Renal cortex interstitium (tissue), 11 donors: ENCODE results near the gene TTC39B. TPM values are rescaled to one million over a fixed set of nuclear protein-coding genes. Genes with fewer than 3 reads are reported as not detected.

Experiments used
- DNase-seq, 11 donors: peaks; one replicate each; pipeline ENCODE4 v3.0.0-alpha.2; 2013; ENCODE audit warnings: low read depth in 9 of 11, low spot score in 4 of 11; ENCODE audit errors: extremely low read depth in 1 of 11
- polyA plus RNA-seq, 3 donors: library from polyadenylated mRNA; unstranded; fragments of 120-200 nt; gene quantifications; one replicate each; pipeline ENCODE4 v1.2.1, GENCODE V29; 2013; ENCODE audit not compliant: insufficient read length in 3 of 3

TTC39B gene
- polyA plus RNA-seq, 3 donors: 6.6 to 9.0 (median 7.5) TPM

DNA sequence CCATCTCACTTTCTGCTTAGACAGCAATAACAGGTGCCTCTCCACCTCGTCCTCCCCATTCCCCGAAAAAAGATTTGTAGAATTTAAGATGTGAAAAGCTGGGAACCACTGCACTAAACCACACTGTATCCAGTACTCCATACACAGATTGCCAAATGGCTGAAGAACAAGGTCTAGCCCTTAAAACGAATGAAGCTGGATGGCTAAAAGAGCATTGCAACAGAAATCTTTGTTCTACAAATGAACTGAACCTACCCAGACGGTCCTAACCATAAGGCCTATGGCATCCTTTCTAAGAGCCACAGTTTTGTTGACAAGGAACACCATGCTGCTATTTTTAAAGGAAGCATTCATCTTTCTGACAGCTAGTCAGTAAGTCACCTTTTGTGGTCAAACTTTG lies 152.3 kb downstream of the TTC39B start:
- no peak for DNase-seq

DNA sequence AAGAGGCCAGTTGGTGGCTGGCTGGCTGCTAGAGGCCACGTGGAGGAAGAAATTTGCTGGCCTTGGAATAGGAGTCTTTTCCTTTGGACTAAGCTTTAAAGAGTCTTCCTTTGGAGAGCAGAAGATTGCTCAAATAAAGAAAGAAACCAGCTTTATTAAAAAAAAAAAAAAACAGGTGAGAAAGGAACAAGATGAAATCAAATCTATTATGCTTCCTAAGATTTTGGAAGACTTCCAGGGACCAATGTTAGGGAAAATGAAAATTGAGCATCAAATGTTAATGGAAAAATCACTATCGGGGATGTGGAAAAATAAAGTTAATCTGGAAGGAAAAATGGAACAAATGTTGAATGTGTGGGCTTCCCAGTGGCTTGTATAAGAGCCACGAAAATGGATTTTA lies 153.1 kb downstream of the TTC39B start:
- no peak for DNase-seq

DNA sequence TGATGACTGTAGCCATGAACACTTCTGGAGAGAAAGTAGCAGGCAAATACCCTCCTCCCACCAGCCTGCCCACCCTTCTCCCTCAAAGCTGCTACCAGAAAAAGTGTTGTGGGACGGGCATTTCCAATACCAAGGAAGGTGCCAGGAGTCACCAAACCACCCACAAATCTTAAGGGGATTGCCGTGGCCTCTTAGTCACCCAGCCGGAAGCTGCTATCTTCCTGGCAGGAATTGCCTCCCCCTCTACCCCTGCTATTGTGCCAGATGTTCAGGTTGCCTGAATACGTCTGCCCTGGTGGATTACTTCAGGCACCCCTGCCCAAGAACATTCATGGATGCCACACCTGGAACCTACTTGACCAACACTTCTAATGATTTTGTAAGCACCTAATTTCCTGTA lies 156.1 kb downstream of the TTC39B start:
- DNase-seq: no peak

DNA sequence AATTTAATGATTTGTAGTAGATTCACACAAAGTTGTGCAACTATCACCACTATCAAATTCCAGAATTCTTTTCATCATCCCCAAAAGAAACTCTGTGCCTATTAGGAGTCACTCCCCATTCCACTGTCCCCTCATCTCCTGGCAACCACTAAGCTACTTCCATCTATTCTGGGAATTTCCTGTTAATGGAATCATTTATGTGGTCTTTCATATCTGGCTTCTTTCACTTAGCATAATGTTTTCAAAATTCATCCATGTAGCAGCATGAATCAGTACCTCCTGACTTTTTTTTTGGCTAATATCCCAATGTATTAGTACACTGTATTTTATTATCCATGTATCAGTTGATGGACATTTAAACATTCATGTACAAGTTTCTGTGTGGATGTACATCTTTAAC lies 157.6 kb downstream of the TTC39B start:
- no peak for DNase-seq

DNA sequence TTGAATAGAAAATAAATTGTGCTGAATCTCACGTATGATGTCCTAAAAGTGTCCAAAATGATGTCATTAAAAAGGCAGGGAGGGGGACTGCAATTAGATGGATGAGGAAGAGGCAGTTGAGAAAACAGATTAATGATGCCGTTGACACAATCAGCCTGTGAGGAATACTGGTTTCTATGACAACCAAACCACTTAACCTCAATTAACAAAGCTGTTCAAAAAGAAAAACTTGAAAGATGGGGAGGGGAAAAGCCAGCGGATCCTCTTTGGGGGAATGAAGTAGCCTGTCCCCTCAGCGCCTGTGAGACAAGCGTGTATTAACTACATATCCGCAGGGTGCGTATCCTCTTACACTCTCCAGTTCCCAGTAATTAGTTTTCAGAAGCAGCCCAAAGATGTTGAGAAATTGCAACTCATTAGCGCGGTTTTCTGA lies 160.7 kb downstream of the TTC39B start:
- no peak for DNase-seq

DNA sequence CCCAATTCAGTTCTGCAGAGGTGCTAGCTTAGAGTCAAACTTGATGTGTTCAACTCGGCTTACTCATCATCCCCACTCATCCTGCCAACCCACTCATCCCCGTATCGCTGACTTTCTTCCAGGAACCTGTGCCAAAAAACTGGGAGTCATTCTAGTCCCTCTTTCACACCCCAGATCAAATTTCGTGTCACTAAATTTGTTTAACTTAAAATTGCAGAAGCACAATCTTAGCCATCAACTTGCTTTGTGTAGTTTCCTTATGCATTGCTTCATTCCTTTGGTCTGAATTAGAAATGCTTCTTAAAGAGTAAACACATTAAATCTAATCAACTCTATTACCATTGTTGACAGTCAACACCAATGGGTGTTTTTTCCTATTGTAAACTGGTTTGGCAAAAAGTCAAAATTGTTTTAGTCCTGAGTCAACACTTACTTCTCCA lies 162.4 kb downstream of the TTC39B start:
- no peak for DNase-seq

DNA sequence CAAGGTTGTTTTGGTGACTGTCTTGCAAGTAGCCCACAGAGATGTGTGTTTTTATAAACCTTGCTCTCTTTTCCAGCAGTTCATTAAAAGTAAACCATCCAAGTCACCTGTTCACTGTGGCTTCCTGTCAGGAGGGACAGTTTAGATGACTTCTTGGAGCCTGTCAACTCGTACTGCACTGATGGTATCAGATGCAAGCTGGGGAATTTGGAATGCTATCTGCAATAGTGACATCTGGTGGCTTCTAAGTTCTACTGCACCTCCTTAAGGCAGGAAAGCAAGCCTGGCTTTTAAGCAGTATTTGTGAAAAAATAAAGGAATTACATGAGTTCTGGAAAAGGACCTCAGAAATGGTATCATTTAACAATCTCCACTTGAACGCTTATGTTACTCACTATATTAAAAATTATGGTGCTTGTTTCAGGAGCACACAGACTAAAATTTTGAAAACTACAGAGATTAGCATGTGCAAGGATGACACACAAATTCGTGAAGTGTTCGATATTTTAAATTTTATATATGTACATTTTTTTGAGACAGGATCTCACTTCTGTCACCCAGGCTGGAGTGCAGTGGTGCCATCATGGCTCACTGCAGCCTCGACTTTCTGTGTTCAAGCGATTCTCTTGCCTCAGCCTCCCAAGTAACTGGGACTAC lies 164.0 kb downstream of the TTC39B start:
- peak in 7 of 11 donors; percentile 33 to 70 (median 45) for DNase-seq

DNA sequence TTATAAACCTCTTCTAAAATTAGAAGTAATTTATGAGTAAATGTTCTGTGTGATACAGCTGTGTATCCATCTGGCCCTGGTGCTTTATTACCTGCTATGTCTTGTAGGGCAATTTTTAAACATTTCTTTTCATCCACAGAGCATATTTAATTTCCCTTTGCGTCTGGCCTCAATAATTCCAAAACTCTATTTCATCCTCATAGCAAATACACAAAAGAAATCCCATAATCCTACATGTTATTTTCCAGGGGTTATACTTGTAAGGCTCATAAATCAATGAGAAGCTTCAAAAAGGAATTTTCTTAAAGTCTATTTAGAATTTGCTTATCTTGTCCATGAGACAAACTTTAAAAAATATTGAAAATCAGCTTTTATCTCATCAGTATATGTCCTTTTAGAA lies 167.0 kb downstream of the TTC39B start:
- DNase-seq: no peak

DNA sequence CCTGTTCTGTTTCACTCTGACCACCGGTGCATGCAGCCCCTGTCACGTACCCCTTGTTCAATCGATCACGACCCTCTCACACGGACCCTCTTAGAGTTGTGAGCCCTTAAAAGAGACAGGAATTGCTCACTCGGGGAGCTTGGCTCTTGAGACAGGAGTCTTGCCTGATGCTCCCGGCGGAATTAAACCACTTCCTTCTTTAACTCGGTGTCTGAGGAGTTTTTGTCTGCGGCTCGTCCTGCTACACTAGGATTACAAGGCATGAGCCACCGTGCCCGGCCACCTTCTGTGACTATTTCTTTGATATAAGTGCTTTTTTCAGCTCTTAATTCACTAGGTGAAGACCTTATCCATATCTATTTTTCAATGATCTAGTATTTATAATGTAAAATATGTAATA lies 167.5 kb downstream of the TTC39B start:
- DNase-seq: no peak

DNA sequence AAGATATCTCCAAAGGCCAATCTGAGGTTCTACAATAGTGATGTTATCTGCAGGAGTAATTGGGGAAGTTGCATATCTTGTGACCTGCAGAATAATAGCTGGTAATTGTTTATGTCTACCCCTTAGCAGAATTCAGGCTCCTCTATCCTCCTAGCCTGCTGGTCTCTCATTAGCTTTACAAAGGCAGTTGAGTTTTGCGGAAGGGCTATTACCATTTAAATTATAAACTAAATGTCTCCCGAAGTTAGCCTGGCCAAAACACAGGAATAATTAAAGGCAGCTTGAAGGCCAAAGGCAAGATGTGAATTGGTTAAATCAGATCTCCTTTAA lies 168.7 kb downstream of the TTC39B start:
- DNase-seq: no peak

DNA sequence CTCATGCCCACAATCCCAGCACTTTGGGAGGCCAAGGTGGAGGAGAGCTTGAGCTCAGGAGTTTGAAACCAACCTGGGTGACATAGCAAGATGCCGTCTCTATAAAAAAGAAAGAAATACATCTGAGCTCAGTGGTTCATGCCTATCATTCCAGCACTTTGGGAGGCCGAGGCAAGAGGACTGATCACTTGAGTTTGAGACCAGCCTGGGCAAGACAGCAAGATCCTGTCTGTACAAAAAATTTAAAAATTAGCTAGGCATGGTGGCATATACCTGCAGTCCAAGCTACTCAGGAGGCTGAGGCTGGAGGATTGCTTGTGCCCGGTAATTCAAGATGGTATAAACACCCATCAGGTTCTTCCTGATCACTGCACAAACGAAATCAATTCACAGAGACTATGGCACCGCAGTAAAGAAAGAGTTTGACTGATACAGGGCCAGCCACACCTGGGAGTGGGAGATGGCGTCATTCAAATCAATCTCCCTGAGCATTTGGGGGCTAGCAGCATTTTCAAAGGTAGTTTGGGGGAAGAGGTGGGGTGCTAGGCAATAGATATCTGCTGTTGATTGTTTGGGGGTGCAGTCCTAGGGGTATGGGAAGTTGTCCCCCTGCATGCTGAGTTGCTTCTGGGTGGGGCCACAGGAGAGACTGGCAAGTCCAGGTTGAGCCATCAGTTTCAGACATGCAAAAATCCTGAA lies 169.2 kb downstream of the TTC39B start:
- DNase-seq: no peak

DNA sequence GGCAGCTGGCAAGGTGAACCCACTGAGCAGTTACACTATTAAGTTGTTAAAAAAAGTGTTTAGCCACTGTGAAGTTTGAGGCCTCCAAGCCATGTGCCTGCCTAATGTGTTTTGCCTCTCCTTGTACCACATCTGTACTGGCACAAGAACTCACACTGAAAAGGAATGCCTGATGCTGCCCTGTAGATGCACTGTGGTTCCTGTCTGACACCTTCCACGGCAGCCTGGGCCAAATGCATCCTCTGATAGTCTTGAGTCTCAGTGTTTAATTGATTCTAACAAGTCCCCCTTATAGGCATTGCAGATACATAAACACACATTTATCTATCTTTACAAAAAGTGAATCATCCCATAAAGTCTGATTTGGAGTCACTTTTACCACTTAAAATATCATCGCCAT lies 169.9 kb downstream of the TTC39B start:
- no peak for DNase-seq

DNA sequence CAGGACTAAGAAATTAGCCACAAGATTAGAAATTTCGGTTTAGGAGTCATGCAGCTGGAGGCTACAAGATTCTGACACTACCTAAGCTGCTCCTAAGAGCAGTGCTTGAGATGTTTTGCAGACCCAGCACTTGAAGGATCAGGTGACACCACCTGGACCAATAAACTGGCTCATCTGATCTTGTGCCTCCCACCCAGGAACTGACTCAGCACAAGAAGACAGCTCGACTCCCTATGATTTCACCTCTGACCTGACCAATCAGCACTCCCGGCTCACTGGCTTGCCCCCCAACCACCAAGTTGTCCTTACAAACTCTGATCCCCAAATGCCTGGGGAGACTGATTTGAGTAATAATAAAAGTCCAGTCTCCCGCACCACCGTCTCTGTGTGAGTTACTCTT lies 170.4 kb downstream of the TTC39B start:
- no peak for DNase-seq

DNA sequence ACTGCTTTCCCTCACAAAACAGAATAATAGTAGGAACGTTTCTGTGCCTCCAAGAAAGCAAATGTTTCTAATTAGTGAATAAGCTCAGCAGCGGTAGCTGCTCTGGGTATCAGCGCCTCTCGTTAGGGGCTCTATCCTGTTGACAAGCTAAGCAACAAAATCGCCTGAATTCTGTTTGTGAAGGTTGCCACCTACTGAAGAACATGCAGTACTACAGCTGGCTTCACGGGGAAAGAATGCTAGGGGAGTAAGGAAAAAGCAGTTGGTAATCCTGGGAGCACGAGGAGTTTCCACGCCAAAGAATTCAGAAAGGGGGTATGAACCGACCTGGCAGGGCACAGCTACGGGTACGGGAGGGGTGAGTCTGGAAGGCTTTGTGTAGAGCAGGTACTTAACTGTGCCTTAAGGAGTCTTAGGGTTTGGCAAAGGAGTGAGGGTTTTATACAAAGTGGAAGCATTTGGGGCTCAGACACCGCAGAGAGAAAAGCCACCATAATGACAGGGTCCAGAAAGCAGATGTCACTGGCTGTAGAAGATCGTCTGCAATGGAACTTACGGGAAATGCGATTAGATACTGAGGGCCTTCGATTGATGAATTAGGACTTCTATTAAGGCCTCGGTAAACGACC lies 171.7 kb downstream of the TTC39B start:
- DNase-seq: peak in 10 of 11 donors; percentile 61 to 84 (median 75)

DNA sequence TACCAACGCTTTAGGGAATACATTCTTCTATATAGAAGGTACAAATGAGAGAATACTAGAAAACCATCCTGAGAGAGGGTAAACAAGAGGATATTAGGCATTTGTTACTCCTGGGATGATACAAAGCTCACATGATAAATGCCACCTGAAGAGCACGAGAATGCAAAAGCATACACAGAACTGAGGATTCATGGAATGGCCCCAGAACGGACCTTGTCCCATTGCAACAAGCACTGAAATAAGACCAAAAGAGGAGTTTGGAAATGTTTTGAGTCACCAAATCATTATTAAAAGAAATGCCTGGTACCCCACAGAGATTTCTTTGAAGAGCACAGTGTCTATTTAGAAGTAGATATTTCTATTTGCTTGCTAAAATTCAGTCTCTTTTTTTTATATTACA lies 173.5 kb downstream of the TTC39B start:
- no peak for DNase-seq

DNA sequence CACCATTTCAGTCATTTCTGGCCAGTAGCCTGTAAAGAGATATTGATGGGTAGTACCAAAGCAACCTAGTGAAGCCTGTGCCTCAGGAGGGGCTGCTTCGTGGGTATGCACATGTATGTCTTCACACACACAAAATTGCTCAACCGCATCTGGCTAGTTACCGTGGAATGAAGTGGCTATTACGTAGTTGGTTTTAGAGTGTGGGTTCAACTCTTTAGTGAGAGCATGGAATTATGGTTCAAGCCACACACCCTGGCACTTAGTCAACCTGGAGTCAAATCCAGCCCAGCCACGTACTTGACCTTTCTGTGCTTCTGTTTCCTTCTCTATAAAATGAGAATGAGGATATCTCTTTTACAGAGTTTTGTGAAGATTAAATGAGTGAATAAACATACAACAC lies 174.9 kb downstream of the TTC39B start:
- no peak for DNase-seq

DNA sequence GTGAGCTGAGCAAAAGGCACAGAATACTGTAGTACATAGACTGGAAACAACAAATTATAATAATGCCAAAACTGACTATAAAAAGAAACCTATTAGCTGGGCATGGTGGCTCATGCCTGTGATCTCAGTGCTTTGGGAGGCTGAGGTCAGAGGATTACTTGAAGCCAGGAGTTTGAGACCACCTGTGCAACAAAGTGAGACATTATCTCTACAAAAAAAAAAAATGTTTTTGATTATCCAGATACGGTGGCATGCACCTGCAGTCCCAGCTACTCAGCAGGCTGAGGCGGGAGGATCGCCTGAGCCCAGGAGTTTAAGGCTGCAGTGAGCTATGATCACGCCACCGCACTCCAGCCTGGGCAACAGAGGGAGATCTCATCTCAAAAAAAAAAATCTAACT lies 175.9 kb downstream of the TTC39B start:
- no peak for DNase-seq

DNA sequence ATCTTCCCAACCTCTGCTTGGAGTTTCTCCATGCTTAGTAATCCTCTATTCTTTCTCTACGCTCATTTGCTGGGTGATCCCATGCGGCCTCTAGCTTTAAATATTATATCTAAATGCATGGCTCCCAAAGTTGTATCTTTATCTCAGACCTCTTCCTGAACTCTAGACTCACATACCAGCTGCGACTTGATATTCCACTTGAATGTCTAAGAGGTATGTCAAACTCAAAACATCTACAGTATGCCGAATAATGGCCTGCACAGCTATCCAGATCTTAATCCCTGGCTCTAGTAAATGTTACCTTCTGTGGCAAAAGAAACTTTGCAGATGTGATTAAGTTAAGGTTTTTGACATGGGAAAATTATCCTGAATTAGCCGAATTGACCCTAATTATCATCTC lies 179.2 kb downstream of the TTC39B start:
- DNase-seq: no peak

DNA sequence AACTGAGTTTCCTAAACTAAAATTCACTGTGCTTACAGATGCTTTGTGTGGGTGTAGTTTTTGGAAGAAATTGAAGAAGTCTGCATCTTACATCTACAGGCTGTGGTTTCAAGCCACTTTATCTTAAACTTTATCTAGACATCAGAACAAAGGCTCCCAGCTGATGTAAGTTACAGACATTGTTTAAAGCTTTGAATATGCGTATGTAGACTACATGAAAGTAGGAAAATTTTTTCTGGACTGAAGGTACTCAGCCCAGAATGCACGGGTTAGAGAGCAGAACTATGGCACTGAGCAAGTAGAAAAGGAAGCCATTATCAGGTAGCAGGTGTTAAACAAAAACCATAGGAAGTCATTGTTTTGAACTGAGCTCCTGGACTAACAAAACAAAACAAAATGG lies 185.4 kb downstream of the TTC39B start:
- no peak for DNase-seq

DNA sequence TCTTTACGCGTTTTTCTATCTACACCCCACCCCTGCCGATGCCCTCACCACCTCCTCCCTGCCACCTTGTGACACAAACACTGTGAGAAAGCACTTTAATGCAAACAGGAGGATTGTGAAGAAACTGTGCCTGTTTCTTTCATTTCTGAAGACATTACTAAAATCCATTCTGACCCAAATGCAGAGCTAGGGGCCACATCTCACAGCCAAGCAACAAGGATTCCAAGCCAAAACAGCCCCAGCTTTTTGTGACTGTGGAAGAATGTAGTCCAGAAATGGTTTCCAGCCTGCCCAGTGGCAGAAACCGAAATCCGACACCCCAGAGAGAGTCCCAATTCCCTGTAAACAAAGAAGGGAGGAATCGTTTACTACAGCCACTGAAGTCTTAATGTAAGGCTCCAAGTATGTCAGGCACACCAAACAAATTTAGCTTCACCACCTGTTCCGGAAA lies 190.9 kb downstream of the TTC39B start:
- DNase-seq: peak in 2 of 11 donors; percentile 31 to 47

DNA sequence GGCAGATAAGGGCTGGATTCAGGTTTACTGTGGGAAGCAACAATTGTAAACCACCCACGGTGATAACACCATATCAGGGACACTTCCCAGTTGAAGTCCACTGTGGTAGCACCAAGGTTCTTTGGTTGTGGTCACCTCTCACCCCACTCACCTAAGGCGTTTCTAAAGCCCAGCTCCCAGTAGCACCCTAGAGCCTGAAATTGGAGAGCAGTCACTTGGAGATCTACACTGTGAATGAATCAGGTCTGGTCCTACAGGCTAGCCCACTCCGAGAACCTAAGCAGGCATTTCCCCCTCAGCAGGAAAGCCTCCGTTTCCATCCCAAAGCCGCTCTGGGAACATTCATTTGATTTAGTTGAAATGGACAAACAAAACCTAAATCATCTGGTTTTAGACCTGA lies 191.3 kb downstream of the TTC39B start:
- DNase-seq: no peak
